Neural cell (in vitro differentiated cells): ENCODE measurements around the gene TCP10L. TPM values are rescaled to one million over a fixed set of nuclear protein-coding genes. Genes with fewer than 3 reads are reported as not detected.

ENCODE experiments used
- H2AFZ ChIP-seq: fragments of 200-600, 300-800 bp; sonication (generic), shearing (Covaris generic); 2 replicates; pipeline ENCODE4 v1.6.0; 2014; ENCODE audit warnings: low read depth, mild to moderate bottlenecking, antibody characterized with exemption, low read length, moderate library complexity
- H3F3A ChIP-seq: fragments of 200-600 bp; shearing (Covaris generic); 2 replicates; pipeline ENCODE4 v1.6.1; 2016; ENCODE audit warnings: mild to moderate bottlenecking, moderate library complexity, mixed read lengths, antibody characterized with exemption, low read length; ENCODE audit not compliant: insufficient read depth, poor library complexity, severe bottlenecking
- H3K27ac ChIP-seq: fragments of 200-600, 300-800 bp; sonication (generic), shearing (Covaris generic); 2 replicates; pipeline ENCODE4 v1.5.1; 2014; ENCODE audit warnings: mild to moderate bottlenecking, low read length, moderate library complexity
- H3K27me3 ChIP-seq: fragments of 300-800, 200-600 bp; sonication (generic), shearing (Covaris generic); 2 replicates; pipeline ENCODE4 v1.6.0; 2014; ENCODE audit warnings: mild to moderate bottlenecking, low read depth, low read length, moderate library complexity; ENCODE audit not compliant: insufficient read depth
- H3K36me3 ChIP-seq: fragments of 300-800, 200-600 bp; sonication (generic), shearing (Covaris generic); 2 replicates; pipeline ENCODE4 v1.5.1; 2014; ENCODE audit warnings: mild to moderate bottlenecking, antibody characterized with exemption, low read length, moderate library complexity; ENCODE audit not compliant: insufficient read depth
- H3K4me2 ChIP-seq: fragments of 300-800, 200-600 bp; sonication (generic), shearing (Covaris generic); 2 replicates; pipeline ENCODE4 v1.6.0; 2014; ENCODE audit warnings: mild to moderate bottlenecking, low read length
- H3K4me3 ChIP-seq: fragments of 300-800, 200-600 bp; sonication (generic), shearing (Covaris generic); 2 replicates; pipeline ENCODE4 v1.5.1; 2014; ENCODE audit warnings: mild to moderate bottlenecking, low read length, moderate library complexity
- H3K79me2 ChIP-seq: fragments of 200-600 bp; shearing (Covaris generic); replicated peaks from 2 replicates; pipeline ENCODE4 v1.6.0; 2014; ENCODE audit warnings: mild to moderate bottlenecking, low read length, moderate library complexity; ENCODE audit not compliant: insufficient read depth
- H3K9ac ChIP-seq: fragments of 300-800, 200-600 bp; sonication (generic), shearing (Covaris generic); 2 replicates; pipeline ENCODE4 v1.6.1; 2016; ENCODE audit warnings: mild to moderate bottlenecking, low read length, mixed read lengths
- H3K9me2 ChIP-seq: fragments of 200-600 bp; shearing (Covaris generic); 2 replicates; pipeline ENCODE4 v1.6.1; 2016; ENCODE audit warnings: mild to moderate bottlenecking, low read length, mixed read lengths; ENCODE audit not compliant: insufficient read depth
- H3K9me3 ChIP-seq: fragments of 200-600, 300-800 bp; sonication (generic), shearing (Covaris generic); 2 replicates; pipeline ENCODE4 v1.6.1; 2016; ENCODE audit warnings: mild to moderate bottlenecking, mixed run types, low read length, moderate library complexity, mixed read lengths
- H4K20me1 ChIP-seq: fragments of 200-600 bp; shearing (Covaris generic); 2 replicates; pipeline ENCODE4 v1.6.1; 2016; ENCODE audit warnings: mild to moderate bottlenecking, mixed run types; ENCODE audit not compliant: insufficient read depth
- EP300 ChIP-seq: fragments of 450-650 bp; conservative IDR thresholded peaks from 2 replicates; pipeline ENCODE4 v1.6.1; 2014; ENCODE audit warnings: antibody characterized with exemption, mild to moderate bottlenecking, moderate library complexity; ENCODE audit not compliant: poor library complexity, severe bottlenecking
- EZH2 ChIP-seq: fragments of 200-600, 300-800 bp; shearing (Covaris generic), sonication (generic); IDR thresholded peaks from 2 replicates; pipeline ENCODE4 v1.6.1; 2014; ENCODE audit warnings: antibody characterized with exemption, low read length, borderline replicate concordance, mild to moderate bottlenecking; ENCODE audit not compliant: insufficient read depth, poor library complexity, severe bottlenecking
- MXI1 ChIP-seq: fragments of 450-650 bp; conservative IDR thresholded peaks from 2 replicates; pipeline ENCODE4 v1.6.1; 2014; ENCODE audit warnings: antibody characterized with exemption, mild to moderate bottlenecking; ENCODE audit not compliant: poor library complexity, severe bottlenecking
- POLR2AphosphoS5 ChIP-seq: IDR thresholded peaks from 2 replicates; pipeline ENCODE4 v1.6.1; 2012
- RAD21 ChIP-seq: fragments of 450-650 bp; conservative IDR thresholded peaks from 2 replicates; pipeline ENCODE4 v1.6.1; 2014; ENCODE audit warnings: antibody characterized with exemption, mild to moderate bottlenecking, moderate library complexity
- SMC3 ChIP-seq: fragments of 450-650 bp; conservative IDR thresholded peaks from 2 replicates; pipeline ENCODE4 v1.6.1; 2014; ENCODE audit warnings: antibody characterized with exemption, mild to moderate bottlenecking, moderate library complexity; ENCODE audit not compliant: poor library complexity
- TAF1 ChIP-seq: IDR thresholded peaks from 2 replicates; pipeline ENCODE4 v1.6.1; 2012; ENCODE audit warnings: low read depth
- polyA plus RNA-seq: library from polyadenylated mRNA; depleted of rRNA; stranded (reverse); fragments of >200 nt; gene quantifications from 2 replicates; pipeline ENCODE4 v1.2.3, GENCODE V29; 2014
- TF ChIP-seq, protein P1 (sequence below): IDR thresholded peaks from 2 replicates; pipeline ENCODE4 v1.6.1; 2012; ENCODE audit warnings: borderline replicate concordance
- TF ChIP-seq, protein P2 (sequence below): fragments of 450-650 bp; IDR thresholded peaks from 2 replicates; pipeline ENCODE4 v1.5.1; 2014; ENCODE audit warnings: antibody characterized with exemption, mild to moderate bottlenecking, moderate library complexity; ENCODE audit not compliant: poor library complexity, severe bottlenecking

The TCP10L gene
- polyA plus RNA-seq, 1 donor from 2014 or later = 1.7 TPM

DNA sequence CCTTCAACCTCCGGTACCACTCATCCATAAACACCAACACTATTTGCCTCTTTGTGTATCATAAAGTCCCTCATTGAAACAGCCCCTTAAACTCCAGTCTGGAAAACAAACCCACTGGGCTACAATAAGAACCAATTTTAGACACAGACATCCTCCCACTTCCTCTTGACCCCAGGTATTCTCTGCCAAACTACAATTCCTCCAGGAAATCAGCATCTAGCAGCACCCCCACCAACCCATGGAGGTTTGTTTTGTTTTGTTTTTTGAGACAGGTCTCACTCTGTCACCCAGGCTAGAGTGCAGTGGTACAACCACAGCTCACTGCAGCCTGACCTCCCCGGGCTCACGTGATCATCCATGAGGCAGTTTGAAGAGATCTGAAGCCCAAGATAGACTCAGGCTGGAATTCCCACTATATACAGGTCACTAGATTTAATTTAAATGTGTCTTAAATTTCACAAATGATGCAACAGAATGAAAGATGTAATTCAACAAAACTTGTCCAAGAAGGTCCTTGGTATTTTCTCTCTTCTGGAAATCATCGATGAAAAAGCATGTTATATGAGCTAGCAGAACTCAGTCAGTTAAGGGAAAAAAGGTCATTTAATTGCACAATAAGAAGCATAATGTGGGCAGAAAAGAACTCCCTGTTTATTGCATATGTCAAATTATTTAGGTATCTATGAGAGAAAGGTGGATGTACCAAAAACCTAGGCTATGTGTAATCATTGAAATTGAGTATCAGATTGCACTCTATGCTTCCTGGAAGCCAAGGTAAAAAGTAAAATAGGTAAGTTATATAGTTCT lies 30.3 kb downstream of the TCP10L start:
- Histone ChIP-seq H3K27ac (no peak overlapping the region), H3K79me2 (no peaks in the 10 kb centered on the region), H3K27me3 (no peaks in the 10 kb centered on the region), H4K20me1 (no peaks in the 10 kb centered on the region), H2AFZ (no peak overlapping the region), H3K4me3 (no peak overlapping the region), H3F3A (no peaks in the 10 kb centered on the region), H3K36me3 (no peaks in the 10 kb centered on the region), H3K9me3 (no peaks in the 10 kb centered on the region), H3K9ac (no peak overlapping the region), H3K9me2 (no peaks in the 10 kb centered on the region), H3K4me2 (no peak overlapping the region)
- TF ChIP-seq EZH2 (no peak), POLR2AphosphoS5 (no peak), EP300 (no peak), MXI1 (no peak), RAD21 (no peak), TAF1 (no peak), SMC3 (no peak)
- TF ChIP-seq, protein P1, sequence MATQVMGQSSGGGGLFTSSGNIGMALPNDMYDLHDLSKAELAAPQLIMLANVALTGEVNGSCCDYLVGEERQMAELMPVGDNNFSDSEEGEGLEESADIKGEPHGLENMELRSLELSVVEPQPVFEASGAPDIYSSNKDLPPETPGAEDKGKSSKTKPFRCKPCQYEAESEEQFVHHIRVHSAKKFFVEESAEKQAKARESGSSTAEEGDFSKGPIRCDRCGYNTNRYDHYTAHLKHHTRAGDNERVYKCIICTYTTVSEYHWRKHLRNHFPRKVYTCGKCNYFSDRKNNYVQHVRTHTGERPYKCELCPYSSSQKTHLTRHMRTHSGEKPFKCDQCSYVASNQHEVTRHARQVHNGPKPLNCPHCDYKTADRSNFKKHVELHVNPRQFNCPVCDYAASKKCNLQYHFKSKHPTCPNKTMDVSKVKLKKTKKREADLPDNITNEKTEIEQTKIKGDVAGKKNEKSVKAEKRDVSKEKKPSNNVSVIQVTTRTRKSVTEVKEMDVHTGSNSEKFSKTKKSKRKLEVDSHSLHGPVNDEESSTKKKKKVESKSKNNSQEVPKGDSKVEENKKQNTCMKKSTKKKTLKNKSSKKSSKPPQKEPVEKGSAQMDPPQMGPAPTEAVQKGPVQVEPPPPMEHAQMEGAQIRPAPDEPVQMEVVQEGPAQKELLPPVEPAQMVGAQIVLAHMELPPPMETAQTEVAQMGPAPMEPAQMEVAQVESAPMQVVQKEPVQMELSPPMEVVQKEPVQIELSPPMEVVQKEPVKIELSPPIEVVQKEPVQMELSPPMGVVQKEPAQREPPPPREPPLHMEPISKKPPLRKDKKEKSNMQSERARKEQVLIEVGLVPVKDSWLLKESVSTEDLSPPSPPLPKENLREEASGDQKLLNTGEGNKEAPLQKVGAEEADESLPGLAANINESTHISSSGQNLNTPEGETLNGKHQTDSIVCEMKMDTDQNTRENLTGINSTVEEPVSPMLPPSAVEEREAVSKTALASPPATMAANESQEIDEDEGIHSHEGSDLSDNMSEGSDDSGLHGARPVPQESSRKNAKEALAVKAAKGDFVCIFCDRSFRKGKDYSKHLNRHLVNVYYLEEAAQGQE = no peak
- TF ChIP-seq, protein P2, sequence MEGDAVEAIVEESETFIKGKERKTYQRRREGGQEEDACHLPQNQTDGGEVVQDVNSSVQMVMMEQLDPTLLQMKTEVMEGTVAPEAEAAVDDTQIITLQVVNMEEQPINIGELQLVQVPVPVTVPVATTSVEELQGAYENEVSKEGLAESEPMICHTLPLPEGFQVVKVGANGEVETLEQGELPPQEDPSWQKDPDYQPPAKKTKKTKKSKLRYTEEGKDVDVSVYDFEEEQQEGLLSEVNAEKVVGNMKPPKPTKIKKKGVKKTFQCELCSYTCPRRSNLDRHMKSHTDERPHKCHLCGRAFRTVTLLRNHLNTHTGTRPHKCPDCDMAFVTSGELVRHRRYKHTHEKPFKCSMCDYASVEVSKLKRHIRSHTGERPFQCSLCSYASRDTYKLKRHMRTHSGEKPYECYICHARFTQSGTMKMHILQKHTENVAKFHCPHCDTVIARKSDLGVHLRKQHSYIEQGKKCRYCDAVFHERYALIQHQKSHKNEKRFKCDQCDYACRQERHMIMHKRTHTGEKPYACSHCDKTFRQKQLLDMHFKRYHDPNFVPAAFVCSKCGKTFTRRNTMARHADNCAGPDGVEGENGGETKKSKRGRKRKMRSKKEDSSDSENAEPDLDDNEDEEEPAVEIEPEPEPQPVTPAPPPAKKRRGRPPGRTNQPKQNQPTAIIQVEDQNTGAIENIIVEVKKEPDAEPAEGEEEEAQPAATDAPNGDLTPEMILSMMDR = no peak

DNA sequence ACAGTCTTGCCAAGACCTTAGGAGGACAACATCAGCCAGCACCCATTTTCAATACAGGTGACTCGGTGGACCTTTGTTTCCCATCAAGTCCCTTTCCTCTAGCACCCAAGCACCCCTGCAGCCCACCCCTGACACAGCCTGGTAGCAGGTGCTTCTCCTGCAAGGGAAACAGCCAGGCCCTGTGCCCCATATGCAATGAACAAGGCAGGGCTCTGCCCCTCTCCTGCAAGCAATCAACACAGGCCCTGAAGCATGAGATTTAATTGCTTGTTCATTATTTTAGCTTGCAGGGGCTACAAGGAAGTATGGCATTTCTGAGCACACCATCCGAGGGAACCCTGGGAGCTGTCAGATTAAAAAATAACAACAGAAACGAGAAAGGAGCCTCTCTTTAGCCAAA lies 35.4 kb downstream of the TCP10L start:
- Histone ChIP-seq H3K9ac (no peak overlapping the region), H3F3A (no peaks in the 10 kb centered on the region), H3K4me2 (no peak overlapping the region), H2AFZ (no peak overlapping the region), H3K9me3 (no peaks in the 10 kb centered on the region), H3K36me3 (no peaks in the 10 kb centered on the region), H4K20me1 (no peaks in the 10 kb centered on the region), H3K79me2 (no peaks in the 10 kb centered on the region), H3K4me3 (no peak overlapping the region), H3K27ac (no peak overlapping the region), H3K9me2 (no peaks in the 10 kb centered on the region), H3K27me3 (no peaks in the 10 kb centered on the region)
- TF ChIP-seq MXI1 (no peak), POLR2AphosphoS5 (no peak), RAD21 (no peak), TAF1 (no peak), EZH2 (no peak), EP300 (no peak), SMC3 (no peak)
- TF ChIP-seq, protein P1 = no peak
- TF ChIP-seq, protein P2 = no peak
